ENCODE measurements around the gene TRMU. TPM values are rescaled to one million over a fixed set of nuclear protein-coding genes. Genes with fewer than 3 reads are reported as not detected.

Gene TRMU
- total and polyA plus RNA-seq, 2 experiments from 2014 or later, result 48.3 to 70.4 TPM

GRCh38 chr22:46340676-46341075 is 5.2 kb downstream of the TRMU start:
- H3K27ac ChIP-seq (ENCODE audit: low read depth), result no peak overlapping the region
- H3K4me2 ChIP-seq, result no peak overlapping the region
- no peak overlapping the region for H2AFZ ChIP-seq
- no peaks in the 10 kb centered on the region for H3K27me3 ChIP-seq (ENCODE audit: insufficient read depth)
- ATAC-seq (no peak), DNase-seq (ENCODE audit: low spot score) (no peak)
- no peak overlapping the region for H3K4me3 ChIP-seq
- Mint-ChIP-seq H3K4me3 (no peak overlapping the region), H3K4me1 (peaks cover 9% of the 10 kb centered on the region), H3K27ac (no peak overlapping the region), H3K27me3 (ENCODE audit: insufficient read depth, low read depth, poor library complexity) (peaks cover 5% of the 10 kb centered on the region), H3K9me3 (no peaks in the 10 kb centered on the region), H3K36me3 (ENCODE audit: low read depth) (peaks cover 81% of the 10 kb centered on the region)
- peaks cover 51% of the 10 kb centered on the region for H3K79me2 ChIP-seq (replicated peaks; ENCODE audit: insufficient read depth)
- TF ChIP-seq, protein P1, sequence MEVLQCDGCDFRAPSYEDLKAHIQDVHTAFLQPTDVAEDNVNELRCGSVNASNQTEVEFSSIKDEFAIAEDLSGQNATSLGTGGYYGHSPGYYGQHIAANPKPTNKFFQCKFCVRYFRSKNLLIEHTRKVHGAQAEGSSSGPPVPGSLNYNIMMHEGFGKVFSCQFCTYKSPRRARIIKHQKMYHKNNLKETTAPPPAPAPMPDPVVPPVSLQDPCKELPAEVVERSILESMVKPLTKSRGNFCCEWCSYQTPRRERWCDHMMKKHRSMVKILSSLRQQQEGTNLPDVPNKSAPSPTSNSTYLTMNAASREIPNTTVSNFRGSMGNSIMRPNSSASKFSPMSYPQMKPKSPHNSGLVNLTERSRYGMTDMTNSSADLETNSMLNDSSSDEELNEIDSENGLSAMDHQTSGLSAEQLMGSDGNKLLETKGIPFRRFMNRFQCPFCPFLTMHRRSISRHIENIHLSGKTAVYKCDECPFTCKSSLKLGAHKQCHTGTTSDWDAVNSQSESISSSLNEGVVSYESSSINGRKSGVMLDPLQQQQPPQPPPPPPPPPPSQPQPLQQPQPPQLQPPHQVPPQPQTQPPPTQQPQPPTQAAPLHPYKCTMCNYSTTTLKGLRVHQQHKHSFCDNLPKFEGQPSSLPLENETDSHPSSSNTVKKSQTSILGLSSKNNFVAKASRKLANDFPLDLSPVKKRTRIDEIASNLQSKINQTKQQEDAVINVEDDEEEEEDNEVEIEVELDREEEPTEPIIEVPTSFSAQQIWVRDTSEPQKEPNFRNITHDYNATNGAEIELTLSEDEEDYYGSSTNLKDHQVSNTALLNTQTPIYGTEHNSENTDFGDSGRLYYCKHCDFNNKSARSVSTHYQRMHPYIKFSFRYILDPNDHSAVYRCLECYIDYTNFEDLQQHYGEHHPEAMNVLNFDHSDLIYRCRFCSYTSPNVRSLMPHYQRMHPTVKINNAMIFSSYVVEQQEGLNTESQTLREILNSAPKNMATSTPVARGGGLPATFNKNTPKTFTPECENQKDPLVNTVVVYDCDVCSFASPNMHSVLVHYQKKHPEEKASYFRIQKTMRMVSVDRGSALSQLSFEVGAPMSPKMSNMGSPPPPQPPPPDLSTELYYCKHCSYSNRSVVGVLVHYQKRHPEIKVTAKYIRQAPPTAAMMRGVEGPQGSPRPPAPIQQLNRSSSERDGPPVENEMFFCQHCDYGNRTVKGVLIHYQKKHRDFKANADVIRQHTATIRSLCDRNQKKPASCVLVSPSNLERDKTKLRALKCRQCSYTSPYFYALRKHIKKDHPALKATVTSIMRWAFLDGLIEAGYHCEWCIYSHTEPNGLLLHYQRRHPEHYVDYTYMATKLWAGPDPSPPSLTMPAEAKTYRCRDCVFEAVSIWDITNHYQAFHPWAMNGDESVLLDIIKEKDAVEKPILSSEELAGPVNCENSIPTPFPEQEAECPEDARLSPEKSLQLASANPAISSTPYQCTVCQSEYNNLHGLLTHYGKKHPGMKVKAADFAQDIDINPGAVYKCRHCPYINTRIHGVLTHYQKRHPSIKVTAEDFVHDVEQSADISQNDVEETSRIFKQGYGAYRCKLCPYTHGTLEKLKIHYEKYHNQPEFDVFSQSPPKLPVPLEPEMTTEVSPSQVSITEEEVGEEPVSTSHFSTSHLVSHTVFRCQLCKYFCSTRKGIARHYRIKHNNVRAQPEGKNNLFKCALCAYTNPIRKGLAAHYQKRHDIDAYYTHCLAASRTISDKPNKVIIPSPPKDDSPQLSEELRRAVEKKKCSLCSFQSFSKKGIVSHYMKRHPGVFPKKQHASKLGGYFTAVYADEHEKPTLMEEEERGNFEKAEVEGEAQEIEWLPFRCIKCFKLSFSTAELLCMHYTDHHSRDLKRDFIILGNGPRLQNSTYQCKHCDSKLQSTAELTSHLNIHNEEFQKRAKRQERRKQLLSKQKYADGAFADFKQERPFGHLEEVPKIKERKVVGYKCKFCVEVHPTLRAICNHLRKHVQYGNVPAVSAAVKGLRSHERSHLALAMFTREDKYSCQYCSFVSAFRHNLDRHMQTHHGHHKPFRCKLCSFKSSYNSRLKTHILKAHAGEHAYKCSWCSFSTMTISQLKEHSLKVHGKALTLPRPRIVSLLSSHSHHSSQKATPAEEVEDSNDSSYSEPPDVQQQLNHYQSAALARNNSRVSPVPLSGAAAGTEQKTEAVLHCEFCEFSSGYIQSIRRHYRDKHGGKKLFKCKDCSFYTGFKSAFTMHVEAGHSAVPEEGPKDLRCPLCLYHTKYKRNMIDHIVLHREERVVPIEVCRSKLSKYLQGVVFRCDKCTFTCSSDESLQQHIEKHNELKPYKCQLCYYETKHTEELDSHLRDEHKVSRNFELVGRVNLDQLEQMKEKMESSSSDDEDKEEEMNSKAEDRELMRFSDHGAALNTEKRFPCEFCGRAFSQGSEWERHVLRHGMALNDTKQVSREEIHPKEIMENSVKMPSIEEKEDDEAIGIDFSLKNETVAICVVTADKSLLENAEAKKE (CRISPR knock-in tag; IDR thresholded peaks at IDR 0.05), result no peak
- TF ChIP-seq EZH2 (IDR thresholded peaks at IDR 0.05; ENCODE audit: low read depth, unreplicated experiment) (no peak), ZNF114 (CRISPR knock-in tag; IDR thresholded peaks at IDR 0.05) (no peak), NANOG (IDR thresholded peaks at IDR 0.05; ENCODE audit: borderline replicate concordance) (no peak), ZNF331 (CRISPR knock-in tag; IDR thresholded peaks at IDR 0.05; ENCODE audit: low read depth) (no peak), EZH2phosphoT487 (IDR thresholded peaks at IDR 0.05; ENCODE audit: unreplicated experiment) (no peak), CREB1 (CRISPR knock-in tag; IDR thresholded peaks at IDR 0.05; ENCODE audit: low read depth) (no peak), POLR2AphosphoS5 (IDR thresholded peaks at IDR 0.05; ENCODE audit: low read depth) (no peak), JUNB (IDR thresholded peaks at IDR 0.05; ENCODE audit: unreplicated experiment) (no peak), ETS1 (IDR thresholded peaks at IDR 0.05) (no peak), STAT1 (IDR thresholded peaks at IDR 0.05; ENCODE audit: unreplicated experiment) (no peak)
- TF ChIP-seq, protein P2, sequence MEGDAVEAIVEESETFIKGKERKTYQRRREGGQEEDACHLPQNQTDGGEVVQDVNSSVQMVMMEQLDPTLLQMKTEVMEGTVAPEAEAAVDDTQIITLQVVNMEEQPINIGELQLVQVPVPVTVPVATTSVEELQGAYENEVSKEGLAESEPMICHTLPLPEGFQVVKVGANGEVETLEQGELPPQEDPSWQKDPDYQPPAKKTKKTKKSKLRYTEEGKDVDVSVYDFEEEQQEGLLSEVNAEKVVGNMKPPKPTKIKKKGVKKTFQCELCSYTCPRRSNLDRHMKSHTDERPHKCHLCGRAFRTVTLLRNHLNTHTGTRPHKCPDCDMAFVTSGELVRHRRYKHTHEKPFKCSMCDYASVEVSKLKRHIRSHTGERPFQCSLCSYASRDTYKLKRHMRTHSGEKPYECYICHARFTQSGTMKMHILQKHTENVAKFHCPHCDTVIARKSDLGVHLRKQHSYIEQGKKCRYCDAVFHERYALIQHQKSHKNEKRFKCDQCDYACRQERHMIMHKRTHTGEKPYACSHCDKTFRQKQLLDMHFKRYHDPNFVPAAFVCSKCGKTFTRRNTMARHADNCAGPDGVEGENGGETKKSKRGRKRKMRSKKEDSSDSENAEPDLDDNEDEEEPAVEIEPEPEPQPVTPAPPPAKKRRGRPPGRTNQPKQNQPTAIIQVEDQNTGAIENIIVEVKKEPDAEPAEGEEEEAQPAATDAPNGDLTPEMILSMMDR (conservative IDR thresholded peaks at IDR 0.05; ENCODE audit: low read depth in 2 of 2), result no peak
- TF ChIP-seq, protein P3, sequence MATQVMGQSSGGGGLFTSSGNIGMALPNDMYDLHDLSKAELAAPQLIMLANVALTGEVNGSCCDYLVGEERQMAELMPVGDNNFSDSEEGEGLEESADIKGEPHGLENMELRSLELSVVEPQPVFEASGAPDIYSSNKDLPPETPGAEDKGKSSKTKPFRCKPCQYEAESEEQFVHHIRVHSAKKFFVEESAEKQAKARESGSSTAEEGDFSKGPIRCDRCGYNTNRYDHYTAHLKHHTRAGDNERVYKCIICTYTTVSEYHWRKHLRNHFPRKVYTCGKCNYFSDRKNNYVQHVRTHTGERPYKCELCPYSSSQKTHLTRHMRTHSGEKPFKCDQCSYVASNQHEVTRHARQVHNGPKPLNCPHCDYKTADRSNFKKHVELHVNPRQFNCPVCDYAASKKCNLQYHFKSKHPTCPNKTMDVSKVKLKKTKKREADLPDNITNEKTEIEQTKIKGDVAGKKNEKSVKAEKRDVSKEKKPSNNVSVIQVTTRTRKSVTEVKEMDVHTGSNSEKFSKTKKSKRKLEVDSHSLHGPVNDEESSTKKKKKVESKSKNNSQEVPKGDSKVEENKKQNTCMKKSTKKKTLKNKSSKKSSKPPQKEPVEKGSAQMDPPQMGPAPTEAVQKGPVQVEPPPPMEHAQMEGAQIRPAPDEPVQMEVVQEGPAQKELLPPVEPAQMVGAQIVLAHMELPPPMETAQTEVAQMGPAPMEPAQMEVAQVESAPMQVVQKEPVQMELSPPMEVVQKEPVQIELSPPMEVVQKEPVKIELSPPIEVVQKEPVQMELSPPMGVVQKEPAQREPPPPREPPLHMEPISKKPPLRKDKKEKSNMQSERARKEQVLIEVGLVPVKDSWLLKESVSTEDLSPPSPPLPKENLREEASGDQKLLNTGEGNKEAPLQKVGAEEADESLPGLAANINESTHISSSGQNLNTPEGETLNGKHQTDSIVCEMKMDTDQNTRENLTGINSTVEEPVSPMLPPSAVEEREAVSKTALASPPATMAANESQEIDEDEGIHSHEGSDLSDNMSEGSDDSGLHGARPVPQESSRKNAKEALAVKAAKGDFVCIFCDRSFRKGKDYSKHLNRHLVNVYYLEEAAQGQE (IDR thresholded peaks at IDR 0.05; ENCODE audit: unreplicated experiment), result no peak
- peaks cover 31% of the 10 kb centered on the region for H4K20me1 ChIP-seq (replicated peaks; ENCODE audit: insufficient read depth)
- no peaks in the 10 kb centered on the region for H3K9me2 ChIP-seq (ENCODE audit: insufficient read depth)
- peaks cover 4% of the 10 kb centered on the region; the same call in 1 of the 2 replicates for H3K4me1 ChIP-seq (ENCODE audit: insufficient read depth)
- H3F3A ChIP-seq (replicated peaks; ENCODE audit: low read depth), result no peaks in the 10 kb centered on the region
- H3K36me3 ChIP-seq (ENCODE audit: insufficient read depth), result peaks cover 41% of the 10 kb centered on the region

Measured in GM23338 (cell line).